ENCODE data around the gene GLIS2. TPM values are rescaled to one million over a fixed set of nuclear protein-coding genes. Genes with fewer than 3 reads are reported as not detected.

Gene GLIS2
- total RNA-seq, 3 donors from 2014 or later: 1.7 to 21.1 (median 2.9) TPM

DNA sequence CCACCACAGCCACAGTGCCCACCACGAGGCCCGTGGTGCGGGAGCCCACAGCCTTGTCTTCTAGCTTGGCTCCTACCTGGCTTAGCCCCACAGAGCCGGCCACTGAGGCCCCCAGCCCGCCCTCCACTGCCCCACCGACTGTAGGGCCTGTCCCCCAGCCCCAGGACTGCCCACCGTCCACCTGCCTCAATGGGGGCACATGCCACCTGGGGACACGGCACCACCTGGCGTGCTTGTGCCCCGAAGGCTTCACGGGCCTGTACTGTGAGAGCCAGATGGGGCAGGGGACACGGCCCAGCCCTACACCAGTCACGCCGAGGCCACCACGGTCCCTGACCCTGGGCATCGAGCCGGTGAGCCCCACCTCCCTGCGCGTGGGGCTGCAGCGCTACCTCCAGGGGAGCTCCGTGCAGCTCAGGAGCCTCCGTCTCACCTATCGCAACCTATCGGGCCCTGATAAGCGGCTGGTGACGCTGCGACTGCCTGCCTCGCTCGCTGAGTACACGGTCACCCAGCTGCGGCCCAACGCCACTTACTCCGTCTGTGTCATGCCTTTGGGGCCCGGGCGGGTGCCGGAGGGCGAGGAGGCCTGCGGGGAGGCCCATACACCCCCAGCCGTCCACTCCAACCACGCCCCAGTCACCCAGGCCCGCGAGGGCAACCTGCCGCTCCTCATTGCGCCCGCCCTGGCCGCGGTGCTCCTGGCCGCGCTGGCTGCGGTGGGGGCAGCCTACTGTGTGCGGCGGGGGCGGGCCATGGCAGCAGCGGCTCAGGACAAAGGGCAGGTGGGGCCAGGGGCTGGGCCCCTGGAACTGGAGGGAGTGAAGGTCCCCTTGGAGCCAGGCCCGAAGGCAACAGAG is 66.3 kb downstream of the GLIS2 start:
- no peak for ATAC-seq

DNA sequence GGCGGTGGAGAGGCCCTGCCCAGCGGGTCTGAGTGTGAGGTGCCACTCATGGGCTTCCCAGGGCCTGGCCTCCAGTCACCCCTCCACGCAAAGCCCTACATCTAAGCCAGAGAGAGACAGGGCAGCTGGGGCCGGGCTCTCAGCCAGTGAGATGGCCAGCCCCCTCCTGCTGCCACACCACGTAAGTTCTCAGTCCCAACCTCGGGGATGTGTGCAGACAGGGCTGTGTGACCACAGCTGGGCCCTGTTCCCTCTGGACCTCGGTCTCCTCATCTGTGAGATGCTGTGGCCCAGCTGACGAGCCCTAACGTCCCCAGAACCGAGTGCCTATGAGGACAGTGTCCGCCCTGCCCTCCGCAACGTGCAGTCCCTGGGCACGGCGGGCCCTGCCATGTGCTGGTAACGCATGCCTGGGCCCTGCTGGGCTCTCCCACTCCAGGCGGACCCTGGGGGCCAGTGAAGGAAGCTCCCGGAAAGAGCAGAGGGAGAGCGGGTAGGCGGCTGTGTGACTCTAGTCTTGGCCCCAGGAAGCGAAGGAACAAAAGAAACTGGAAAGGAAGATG is 67.0 kb downstream of the GLIS2 start:
- no peaks in the 10 kb centered on the region for H3K4me1 ChIP-seq (ENCODE audit: low read depth)
- H3K36me3 ChIP-seq (ENCODE audit: low read depth): no peaks in the 10 kb centered on the region
- TF ChIP-seq, protein P1, sequence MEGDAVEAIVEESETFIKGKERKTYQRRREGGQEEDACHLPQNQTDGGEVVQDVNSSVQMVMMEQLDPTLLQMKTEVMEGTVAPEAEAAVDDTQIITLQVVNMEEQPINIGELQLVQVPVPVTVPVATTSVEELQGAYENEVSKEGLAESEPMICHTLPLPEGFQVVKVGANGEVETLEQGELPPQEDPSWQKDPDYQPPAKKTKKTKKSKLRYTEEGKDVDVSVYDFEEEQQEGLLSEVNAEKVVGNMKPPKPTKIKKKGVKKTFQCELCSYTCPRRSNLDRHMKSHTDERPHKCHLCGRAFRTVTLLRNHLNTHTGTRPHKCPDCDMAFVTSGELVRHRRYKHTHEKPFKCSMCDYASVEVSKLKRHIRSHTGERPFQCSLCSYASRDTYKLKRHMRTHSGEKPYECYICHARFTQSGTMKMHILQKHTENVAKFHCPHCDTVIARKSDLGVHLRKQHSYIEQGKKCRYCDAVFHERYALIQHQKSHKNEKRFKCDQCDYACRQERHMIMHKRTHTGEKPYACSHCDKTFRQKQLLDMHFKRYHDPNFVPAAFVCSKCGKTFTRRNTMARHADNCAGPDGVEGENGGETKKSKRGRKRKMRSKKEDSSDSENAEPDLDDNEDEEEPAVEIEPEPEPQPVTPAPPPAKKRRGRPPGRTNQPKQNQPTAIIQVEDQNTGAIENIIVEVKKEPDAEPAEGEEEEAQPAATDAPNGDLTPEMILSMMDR (IDR thresholded peaks at IDR 0.05): no peak
- intact Hi-C loops (cut with DNase I, micrococcal nuclease): no loop called here
- DNase-seq (peak in 1 of 3 donors; percentile 38), ATAC-seq (no peak)
- no peaks in the 10 kb centered on the region for H3K9me3 ChIP-seq
- no peak overlapping the region for H3K4me3 ChIP-seq

More for the DNA sequence above, 66.3 kb downstream of the GLIS2 start:
- Histone ChIP-seq H3K9me3 (no peaks in the 10 kb centered on the region), H3K4me3 (no peak overlapping the region), H3K4me1 (ENCODE audit: low read depth) (no peaks in the 10 kb centered on the region), H3K36me3 (ENCODE audit: low read depth) (no peaks in the 10 kb centered on the region)
- intact Hi-C loops (cut with DNase I, micrococcal nuclease): no loop called here
- TF ChIP-seq, protein P1 (IDR thresholded peaks at IDR 0.05): no peak
- DNase-seq: peak in 1 of 3 donors; percentile 47

GRCh38 chr16:4383591-4384444 is 68.0 kb downstream of the GLIS2 start:
- Histone ChIP-seq H3K4me1 (ENCODE audit: low read depth) (no peaks in the 10 kb centered on the region), H3K36me3 (ENCODE audit: low read depth) (no peaks in the 10 kb centered on the region), H3K4me3 (no peak overlapping the region), H3K9me3 (no peaks in the 10 kb centered on the region)
- intact Hi-C loops (cut with DNase I, micrococcal nuclease): no loop called here
- ATAC-seq: no peak
- TF ChIP-seq, protein P1 (IDR thresholded peaks at IDR 0.05): no peak
- no peak for DNase-seq

DNA sequence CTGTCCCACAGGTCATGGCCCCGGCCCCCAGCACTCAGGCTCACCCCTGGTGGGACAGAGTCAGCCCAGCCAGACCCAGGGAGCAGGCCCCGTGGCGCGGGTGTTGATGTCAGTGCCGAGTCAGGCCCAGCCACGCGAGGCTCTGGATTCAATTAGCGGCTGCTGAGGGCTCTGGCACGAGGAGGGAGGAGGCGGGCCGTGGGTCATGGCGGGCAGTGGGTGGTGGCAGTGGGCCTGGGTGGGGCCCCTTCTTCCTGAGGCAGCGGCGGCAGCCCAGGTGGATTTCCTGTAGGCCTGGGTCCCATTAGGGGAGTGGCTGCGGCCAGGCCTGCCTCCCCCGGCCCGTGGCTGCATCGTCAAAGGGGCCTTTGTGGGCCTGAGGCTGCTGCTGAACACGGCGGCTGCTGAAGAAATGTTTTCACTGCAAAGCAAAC is 68.7 kb downstream of the GLIS2 start:
- Histone ChIP-seq H3K4me1 (ENCODE audit: low read depth) (no peaks in the 10 kb centered on the region), H3K36me3 (ENCODE audit: low read depth) (no peaks in the 10 kb centered on the region), H3K4me3 (no peak overlapping the region), H3K9me3 (no peaks in the 10 kb centered on the region)
- ATAC-seq (no peak), DNase-seq (peak in 1 of 3 donors; percentile 59)
- TF ChIP-seq, protein P1 (IDR thresholded peaks at IDR 0.05): no peak
- intact Hi-C loops (cut with DNase I, micrococcal nuclease): no loop called here

DNA sequence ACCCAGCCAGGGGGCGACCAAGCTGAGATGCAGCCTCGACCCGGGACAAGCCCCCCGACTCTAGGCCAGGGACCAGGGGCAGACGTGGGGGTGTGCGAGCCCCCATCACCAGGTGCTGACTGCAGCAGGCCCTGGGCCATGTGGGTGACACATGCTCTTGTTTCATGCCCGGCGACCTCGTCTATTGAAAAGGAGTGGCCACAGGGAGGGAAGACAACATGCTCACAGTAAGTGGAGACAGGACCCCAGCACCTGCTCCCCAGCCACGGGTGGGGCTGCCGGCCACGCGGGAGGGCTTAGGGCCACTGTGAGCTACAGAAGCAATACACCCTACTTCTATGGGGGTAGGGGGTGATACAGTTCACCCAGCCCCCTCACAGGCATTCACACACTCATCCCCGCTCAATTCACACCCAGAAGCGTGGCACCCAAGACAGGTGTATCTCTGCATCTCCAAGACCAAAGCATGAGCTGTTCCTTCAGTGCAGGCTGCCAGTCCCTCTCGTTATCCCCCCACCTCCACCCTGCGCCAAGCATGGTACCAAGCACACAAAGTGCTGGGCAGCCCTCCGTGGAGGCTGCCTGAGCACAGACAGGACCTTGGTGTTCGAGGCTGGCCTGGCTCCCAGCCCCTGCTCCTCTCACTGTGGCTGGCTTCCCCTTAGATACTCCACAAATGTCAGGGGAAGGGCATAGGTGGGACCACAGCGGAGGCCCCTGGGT is 69.4 kb downstream of the GLIS2 start:
- no peaks in the 10 kb centered on the region for H3K9me3 ChIP-seq
- intact Hi-C loops (cut with DNase I, micrococcal nuclease): no loop called here
- no peak overlapping the region for H3K4me3 ChIP-seq
- H3K4me1 ChIP-seq (ENCODE audit: low read depth): no peaks in the 10 kb centered on the region
- H3K36me3 ChIP-seq (ENCODE audit: low read depth): no peaks in the 10 kb centered on the region
- no peak for DNase-seq
- ATAC-seq: no peak
- TF ChIP-seq, protein P1 (IDR thresholded peaks at IDR 0.05): no peak

All from mucosa of descending colon (tissue), 3 donors.